T1000 (cell line): ENCODE results near the gene MIER2.

Experiments
- DNase-seq: peaks from one replicate; lab custom pipeline; 2025; ENCODE audit warnings: mixed read lengths; lab: John Stamatoyannopoulos, UW

Gene MIER2

GRCh38 chr19:307111-307531 lies 37.5 kb downstream of the MIER2 start:
- DNase-seq: no peak

- DNase-seq: no peak
Observed at GRCh38 chr19:306151-306900, 38.3 kb downstream of the MIER2 start.

DNA sequence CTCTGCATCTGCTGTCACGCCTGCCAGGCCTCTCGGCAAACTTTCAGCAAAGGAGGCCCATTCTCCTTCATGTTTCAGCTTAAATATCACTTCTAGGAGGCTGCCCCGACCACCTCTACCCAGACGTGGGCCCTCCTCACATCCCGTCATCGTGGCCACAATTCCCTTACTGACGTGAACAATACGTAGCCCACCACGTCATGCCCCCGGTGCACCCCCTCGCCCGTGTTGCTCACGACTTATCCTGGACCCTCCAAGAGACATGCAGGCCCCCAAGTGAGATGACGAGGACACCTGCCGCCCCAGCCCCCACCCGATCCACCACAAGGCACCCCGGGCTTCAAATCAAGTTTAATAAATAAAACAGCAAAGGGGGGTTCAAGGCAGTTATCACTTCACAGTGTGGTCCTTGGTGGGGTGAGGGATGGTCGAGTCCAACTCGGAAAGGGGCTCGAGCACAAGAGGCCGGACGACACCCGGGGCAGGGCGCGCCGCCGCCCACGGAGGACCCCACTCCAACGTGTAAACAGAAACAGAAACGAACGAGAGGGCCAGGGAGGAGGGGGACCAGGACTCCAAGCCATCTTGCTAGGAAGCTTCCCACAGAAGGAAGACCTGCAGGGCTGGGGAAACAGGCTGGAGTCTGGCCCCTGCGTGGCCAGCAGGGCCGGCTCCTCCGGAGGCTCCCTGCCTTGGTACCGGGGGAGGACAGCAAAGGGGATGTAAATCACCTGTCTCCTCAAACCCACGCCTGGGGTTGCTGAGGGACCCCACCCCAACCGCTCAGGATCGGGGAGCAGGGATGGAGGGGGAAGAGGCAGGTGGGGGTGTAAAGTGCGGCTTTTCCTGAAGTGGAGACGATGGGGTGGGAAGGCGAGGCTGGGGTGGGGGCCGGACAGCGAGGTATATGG lies 39.1 kb downstream of the MIER2 start:
- no peak for DNase-seq

DNA sequence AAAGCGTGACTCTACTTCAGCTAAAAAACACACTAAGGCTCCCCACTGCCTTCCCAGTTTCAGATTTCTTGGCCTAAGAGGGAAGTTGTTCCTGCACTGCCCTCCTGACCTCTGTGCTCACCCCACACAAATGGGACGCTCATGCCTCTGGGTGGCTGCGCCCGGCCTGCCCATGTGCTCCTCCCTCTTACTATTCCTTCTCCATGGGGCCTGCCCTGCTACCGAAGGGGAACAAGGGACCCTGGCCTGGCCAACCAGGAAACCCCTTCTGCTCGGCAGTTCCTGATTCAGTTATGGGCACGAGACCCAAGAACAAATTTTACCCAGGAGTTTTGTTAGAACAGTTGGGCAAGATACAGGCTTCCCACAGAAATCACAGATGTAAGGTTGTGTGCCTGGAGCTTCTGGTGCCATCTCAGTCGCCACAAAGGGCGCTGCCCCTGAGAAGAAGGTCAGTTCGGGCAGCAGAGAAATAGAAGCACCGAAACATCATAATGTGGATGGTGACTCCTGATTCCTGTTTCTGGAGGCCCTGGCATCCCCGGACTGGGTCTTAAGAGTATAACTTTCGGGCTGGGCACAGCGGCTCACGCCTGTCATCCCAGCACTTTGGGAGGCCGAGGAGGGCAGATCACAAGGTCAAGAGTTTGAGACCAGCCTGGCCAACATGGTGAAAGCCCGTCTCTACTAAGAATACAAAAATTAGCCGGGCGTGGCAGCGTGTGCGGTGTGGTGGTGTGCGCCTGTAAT lies 47.9 kb downstream of the MIER2 start:
- no peak for DNase-seq

DNA sequence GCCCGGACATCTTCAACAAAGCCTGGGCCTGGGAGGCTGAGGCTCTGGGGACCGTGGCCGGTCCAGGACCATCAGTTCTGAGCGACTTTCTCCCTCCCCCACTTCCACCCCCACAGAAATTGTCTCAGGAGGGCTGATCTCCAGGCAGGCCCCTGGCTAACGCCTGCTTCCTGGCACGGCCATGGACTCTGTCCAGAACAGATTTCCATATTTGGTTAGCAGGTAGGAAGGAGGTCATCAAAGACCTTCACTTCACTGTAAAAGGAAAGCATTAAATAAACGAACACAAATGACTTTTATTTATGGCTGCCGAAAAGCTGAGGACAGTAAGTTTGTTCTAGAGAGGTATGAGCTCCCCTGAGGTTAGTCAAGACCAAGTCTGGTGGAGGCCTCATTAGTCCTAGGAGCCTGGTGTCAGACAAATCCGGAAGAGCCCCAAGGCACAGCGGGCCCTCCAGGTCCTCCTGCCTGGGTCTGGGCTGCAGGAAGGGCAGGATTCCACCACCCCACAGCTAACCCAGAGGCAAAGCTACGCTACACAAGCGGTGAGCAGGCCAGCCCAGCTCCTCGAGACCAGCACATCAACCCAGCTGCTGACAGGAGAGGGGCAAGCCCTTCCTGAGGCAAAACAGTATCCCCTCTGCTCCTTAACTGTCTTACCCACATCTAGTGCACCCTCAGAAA lies 48.8 kb downstream of the MIER2 start:
- DNase-seq: no peak

DNA sequence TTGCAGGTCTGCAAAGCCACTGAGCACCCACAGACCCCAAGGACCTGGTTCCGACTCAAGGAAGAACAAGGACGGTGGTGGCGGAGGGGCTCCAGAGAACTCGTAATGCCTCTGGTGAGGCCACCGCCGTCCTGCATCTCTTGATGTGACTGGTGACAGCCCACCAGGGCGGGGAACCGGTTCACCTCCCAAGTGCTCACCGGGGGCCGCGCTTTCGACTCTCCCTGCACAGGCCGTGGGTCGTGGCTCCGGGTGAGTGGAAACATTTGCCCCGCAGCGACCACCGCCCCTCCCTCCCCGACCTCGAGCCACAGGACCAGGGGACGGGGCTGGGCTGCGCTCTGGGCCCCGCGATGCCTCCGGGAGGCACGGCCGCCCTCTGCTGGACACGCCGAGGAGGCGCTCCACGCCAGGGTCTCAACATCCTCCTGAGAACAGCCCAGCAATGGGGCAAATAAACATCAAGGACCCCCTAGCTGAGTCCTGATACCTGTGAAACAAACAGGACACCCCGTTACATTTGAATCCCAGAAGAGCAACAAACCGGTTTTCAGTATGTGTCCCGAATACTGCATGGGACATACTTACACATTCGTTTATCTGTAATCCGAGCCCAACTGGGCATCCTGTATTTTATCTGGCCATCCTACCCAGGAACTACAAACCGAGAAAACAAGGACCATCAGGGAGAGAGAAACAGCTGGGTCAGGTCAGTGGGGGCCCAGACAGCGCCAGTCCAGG lies 49.5 kb downstream of the MIER2 start:
- DNase-seq: no peak

DNA sequence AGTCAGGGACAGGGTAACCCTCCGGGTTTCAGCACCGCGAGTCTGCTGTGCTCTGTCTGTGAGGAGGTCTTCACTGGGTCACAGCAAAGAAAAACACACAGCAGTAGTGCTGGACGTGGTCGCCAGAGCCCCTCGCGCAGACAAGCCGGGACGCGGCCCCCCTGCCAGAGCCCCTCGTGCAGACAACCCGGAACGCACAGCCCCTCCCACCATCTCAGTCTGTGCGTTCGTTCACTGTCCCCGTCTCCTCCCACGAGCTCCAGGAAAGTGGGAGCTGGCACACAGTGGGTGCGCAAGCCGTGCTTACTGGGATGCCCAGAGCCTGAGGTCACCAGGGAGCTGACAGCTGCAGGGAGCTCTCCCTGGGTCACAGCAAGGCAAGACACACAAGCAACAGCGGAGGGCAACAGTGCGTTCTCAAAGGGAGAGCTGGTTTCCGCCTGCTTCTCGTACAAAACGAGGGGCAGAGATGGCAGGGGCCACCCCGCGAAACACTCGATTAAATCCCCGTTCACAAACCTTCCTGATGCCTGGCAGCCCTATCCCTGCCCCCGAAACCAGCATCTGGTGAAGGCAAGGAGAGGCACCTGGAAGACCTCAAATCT lies 50.2 kb downstream of the MIER2 start:
- no peak for DNase-seq

DNA sequence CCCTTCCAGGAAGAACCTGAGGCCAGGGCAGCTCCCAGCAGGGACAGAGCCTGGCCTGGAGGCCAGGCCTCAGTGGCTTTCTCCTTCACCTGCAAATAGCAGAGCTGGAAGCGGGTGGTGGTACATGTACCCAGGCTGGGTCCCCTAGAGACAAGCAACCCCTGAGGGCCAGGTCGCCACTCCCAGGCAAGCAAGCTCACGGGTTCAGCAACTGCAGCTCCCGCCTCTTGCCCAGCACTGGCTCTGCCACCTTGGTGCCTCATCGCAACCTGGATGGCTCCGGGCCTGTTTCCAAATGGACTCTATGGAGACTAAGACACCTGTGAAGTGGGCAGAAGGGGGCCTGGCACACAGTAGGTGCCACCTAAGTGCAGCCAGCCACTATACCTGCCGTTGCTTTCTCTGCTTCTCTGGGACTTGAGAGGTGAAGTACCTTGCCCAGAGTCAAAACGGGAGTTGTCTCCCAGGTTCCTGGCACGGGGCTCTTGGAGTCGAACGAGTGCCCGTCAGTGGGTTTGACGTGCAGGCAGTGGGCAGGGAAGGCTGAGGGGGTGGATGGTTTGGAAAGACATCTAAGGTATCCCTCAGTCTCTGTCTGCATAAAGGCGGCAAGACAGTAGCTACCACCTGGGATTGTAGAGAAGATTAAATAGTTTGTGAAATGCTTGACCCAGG lies 51.0 kb downstream of the MIER2 start:
- no peak for DNase-seq

DNA sequence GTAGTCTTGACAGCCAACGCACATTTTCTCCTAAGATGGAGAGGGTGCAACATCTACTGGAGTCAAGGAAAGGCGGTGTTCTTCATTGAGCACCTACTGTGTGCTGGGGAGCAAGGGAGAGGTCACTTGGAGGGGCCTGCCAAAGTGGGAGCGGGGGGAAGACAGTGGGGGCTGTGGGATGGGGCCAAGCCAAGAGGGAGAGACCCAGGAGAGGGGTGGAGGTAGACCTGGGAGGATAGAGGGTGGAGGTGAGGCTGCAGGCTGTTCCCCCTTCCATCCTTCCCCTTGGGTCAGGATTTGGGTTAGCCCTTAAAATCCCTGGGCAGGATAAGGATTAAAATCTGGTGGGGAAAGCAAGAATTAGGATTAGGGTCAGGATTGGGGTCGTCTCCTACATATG lies 51.6 kb downstream of the MIER2 start:
- no peak for DNase-seq

DNA sequence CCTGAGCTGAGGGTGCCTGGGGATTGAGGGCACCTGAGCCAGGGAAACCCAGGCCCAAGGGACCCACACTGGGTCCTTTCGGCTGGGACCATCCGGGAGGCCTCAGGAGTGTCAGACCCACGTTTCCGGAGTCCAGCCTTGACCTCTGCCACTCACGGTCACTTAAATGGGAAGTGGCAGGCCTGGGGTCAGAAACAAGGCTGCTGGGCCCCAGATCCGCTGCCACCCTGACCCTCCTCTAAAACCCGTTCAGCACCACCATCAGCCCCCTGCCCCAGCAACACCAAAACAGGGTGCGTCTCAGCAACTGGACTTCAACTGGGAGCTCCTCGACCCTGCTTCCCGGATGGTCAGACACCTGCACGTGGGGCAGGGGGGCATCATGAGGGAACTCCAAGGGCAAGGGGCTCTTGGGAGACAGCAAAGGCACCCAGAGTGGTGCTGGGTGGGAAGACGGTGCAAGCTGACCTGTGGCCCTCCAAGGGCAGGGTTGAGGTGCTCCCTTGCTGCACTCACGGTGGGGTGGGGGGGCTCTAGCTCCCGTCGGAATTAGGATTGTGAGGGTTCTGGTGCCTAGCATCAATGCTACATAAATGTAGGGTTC lies 52.2 kb downstream of the MIER2 start:
- DNase-seq: no peak

DNA sequence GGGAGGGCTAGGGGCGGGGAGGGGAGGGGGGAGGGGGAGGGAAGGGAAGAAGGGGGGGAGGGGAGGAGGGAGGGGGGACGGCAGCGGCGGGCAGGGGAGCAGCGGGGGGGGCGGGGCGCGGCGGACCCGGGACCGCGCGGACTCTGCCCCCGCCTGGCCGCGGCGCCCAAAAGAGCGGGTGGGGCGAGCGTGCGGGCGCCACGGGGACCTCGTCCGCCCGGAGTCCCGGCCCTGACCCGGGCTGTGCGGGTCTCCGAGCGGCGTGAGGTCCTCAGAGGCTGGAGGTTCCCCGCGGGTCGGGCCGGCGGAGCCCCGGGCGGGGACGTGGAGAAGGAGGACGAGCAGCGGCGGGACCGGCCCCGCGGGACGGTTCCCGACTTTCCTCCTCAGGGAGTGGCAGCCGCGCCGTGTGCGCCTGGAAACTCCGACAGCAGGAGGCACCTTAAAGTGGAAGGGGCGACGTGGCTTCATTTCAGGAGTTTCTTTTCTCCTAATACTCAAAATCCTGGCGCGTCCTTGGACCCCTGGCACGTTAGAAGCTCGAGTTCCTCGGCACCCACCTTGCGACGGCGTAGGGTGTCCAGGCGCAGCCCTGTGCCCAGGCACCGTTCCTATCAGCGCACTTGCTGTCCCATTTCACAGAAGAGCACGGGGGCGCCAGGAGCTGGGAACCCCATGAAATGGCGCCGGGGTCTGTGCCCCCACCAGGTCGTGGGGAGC lies 52.9 kb downstream of the MIER2 start:
- DNase-seq: no peak

- peak; percentile 69 for DNase-seq
Observed at GRCh38 chr19:291006-291521, 53.5 kb downstream of the MIER2 start, which contains the start of gene PLPP2. Gene PLPP2 (minus strand): TSS chr19:291403. CDS start chr19:291336, 67 bp downstream.

DNA sequence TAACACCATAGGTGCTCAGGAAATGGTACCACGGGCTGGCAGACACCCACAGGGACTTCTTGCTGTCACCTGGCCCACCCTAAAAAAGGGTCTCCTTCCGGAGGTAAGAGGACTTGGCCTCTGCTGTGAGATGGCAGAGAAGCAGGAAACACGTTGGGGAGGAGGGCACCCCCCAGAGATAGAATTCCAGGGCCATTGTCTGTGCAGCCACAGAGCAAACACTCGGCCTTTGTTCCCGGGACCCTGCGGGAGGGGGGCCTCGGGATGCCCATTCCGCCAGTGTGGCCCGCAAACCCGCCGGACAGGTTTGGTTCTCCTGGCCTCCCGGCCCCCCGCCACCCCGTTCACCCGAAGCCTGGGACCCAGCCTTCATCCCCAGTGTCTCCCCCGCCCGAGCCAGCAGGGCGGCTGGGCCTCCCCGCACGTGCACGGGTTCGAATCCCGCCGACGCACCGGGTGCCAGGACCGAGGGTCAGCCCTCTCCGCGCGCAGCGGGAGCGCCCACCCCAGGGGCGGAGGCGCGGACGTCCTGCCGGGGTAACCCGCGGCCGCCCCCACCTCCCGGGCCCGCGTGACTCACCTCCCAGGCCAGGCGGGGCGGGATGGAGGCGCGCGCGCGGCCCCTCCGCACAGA lies 54.1 kb downstream of the MIER2 start:
- DNase-seq: no peak

DNA sequence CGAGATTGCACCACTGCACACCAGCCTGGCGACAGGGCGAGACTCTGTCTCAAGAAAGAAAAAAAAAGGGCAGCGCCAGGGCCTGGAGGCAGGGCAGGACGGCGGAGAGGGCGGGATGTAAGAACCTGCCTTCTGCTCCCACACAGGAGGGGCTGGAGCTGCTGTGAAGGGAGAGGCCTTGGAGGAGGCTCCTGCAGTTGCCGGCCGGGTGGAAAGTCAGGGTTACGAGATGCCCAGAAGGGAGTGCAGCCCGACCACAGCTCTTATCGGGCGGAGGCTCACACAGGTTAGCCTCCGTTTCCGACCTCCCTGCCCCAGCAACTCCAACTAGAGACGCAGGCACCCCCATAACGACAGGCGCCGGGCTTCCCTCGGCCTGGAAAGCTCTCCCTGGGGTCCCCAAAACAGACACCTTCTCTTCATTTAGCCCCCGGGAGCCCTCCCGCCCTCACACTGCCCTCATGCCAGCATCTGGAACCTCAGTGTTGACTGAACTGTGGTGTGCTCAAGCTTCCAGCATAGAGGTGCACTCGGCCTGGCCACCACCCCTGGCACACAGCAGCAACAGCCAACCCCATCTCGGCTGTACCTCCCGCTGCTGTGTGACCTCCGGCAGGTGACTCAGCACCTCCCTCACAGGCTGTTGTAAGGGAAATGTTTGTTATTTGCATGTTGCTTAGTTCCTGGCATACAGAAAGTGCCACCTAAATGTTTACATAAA lies 54.8 kb downstream of the MIER2 start:
- DNase-seq: peak; percentile 64

- DNase-seq: no peak
Observed at GRCh38 chr19:288911-289310, 55.7 kb downstream of the MIER2 start.

GRCh38 chr19:287381-287871 lies 57.2 kb downstream of the MIER2 start:
- DNase-seq: no peak

GRCh38 chr19:283395-283794 lies 61.2 kb downstream of the MIER2 start:
- no peak for DNase-seq
